ENCODE data around the gene CCDC69.

The CCDC69 gene

GRCh38 chr5:151223447-151224264, at the start of gene CCDC69:
Gene CCDC69 (minus strand): TSS chr5:151224092. CDS start chr5:151223970, 122 bp downstream.
- H3K4me3 ChIP-seq (ENCODE audit: low read length): peak within 1 kb of the TSS; percentile 58
- DNase-seq (ENCODE audit: low read depth): peak; percentile 62
- TF ChIP-seq CTCF (conservative IDR thresholded peaks at IDR 0.05; ENCODE audit: low read length): peak; percentile 39

GRCh38 chr5:151271336-151271735, 47.4 kb upstream of the CCDC69 start:
- no peak overlapping the region for H3K4me3 ChIP-seq (ENCODE audit: low read length)
- no peak for TF ChIP-seq CTCF (conservative IDR thresholded peaks at IDR 0.05; ENCODE audit: low read length)
- no peak for DNase-seq (ENCODE audit: low read depth)

- no peak overlapping the region for H3K4me3 ChIP-seq (ENCODE audit: low read length)
- TF ChIP-seq CTCF (conservative IDR thresholded peaks at IDR 0.05; ENCODE audit: low read length): no peak
- DNase-seq (ENCODE audit: low read depth): peak; percentile 13
Observed at GRCh38 chr5:151270599-151270998, 46.7 kb upstream of the CCDC69 start.

GRCh38 chr5:151267491-151268260, 43.8 kb upstream of the CCDC69 start:
- TF ChIP-seq CTCF (conservative IDR thresholded peaks at IDR 0.05; ENCODE audit: low read length): no peak
- no peak for DNase-seq (ENCODE audit: low read depth)
- H3K4me3 ChIP-seq (ENCODE audit: low read length): no peak overlapping the region

GRCh38 chr5:151264113-151264512, 40.2 kb upstream of the CCDC69 start:
- DNase-seq (ENCODE audit: low read depth): peak; percentile 40
- H3K4me3 ChIP-seq (ENCODE audit: low read length): no peak overlapping the region
- TF ChIP-seq CTCF (conservative IDR thresholded peaks at IDR 0.05; ENCODE audit: low read length): no peak

- no peak overlapping the region for H3K4me3 ChIP-seq (ENCODE audit: low read length)
- DNase-seq (ENCODE audit: low read depth): no peak
- TF ChIP-seq CTCF (conservative IDR thresholded peaks at IDR 0.05; ENCODE audit: low read length): no peak
Observed at GRCh38 chr5:151262532-151262931, 38.6 kb upstream of the CCDC69 start.
